HepG2 (cell line): ENCODE measurements around the gene KRTAP10-10. TPM values are rescaled to one million over a fixed set of nuclear protein-coding genes. Genes with fewer than 3 reads are reported as not detected.
A peak's percentile ranks its signal among the peaks of the same experiment; 100 is the strongest.

Experiments
- ATAC-seq: fragments of 200-7000 bp; cut with Tn5 transposase; 3 replicates; pipeline ENCODE4 v1.9.1; 2020; ENCODE audit warnings: mild to moderate bottlenecking, moderate library complexity
- BruUV-seq: library from RNA; stranded (reverse); fragments of 400-500 nt; replicated peaks from 2 replicates; lab custom pipeline; 2021; lab: Mats Ljungman, UMichigan
- CTCF ChIA-PET: fragments of 300-600 bp; formaldehyde crosslinking; extraction: SDS; loops from one replicate; lab custom pipeline; 2021; ENCODE audit warnings: low total read pairs, inconsistent platforms, low intra/inter-chr PET ratio; lab: Yijun Ruan, JAX
- POLR2A ChIA-PET: fragments of 350-600 bp; sonication (Branson Sonifier 250); formaldehyde crosslinking; loops from one replicate; lab custom pipeline; 2020; ENCODE audit warnings: antibody characterized with exemption, inconsistent platforms; lab: Yijun Ruan, JAX
- DNase-seq: peaks from one replicate; pipeline ENCODE4 v3.0.0-alpha.2; 2015; ENCODE audit warnings: low spot score
- FAIRE-seq: peaks from 3 replicates; lab custom pipeline; 2011; peaks lifted over from hg19 to GRCh38; lab: Jason Lieb, UNC
- H2AFZ ChIP-seq: one replicate; pipeline ENCODE4 v1.6.1; 2011; ENCODE audit warnings: low read length, inconsistent platforms
- H3K27ac ChIP-seq: fragments of 300-600 bp; 3 replicates; pipeline ENCODE4 v1.8.0; 2011; ENCODE audit warnings: mixed run types, mild to moderate bottlenecking, mixed read lengths, low read length, inconsistent platforms; ENCODE audit not compliant: insufficient read depth; ENCODE audit errors: extremely low read length
- H3K27me3 ChIP-seq, 2 experiments: fragments of 200-600 bp in 1 of 2; 2 replicates in 1 of 2; 3 replicates in 1 of 2; pipeline versions ENCODE4 v1.6.0 to v1.8.0; 2011; ENCODE audit warnings: low read length in 2 of 2, mild to moderate bottlenecking in 2 of 2, moderate library complexity in 2 of 2, inconsistent platforms in 1 of 2; ENCODE audit not compliant: insufficient read depth in 2 of 2, control insufficient read depth in 1 of 2
- H3K36me3 ChIP-seq, 2 experiments: fragments of 200-600 bp in 1 of 2; replicated peaks in 1 of 2; 2 replicates in 1 of 2; 3 replicates in 1 of 2; pipeline versions ENCODE4 v1.5.1 to v1.8.0; 2011; ENCODE audit warnings: low read length in 2 of 2, inconsistent platforms in 1 of 2; ENCODE audit not compliant: insufficient read depth in 2 of 2, control insufficient read depth in 1 of 2
- H3K4me1 ChIP-seq: 2 replicates; pipeline ENCODE4 v1.5.1; 2012; ENCODE audit warnings: low read length, inconsistent platforms; ENCODE audit not compliant: insufficient read depth
- H3K4me2 ChIP-seq: 2 replicates; pipeline ENCODE4 v1.6.0; 2011; ENCODE audit warnings: low read depth, low read length, inconsistent platforms
- H3K4me3 ChIP-seq, 3 experiments: fragments of 200-600 bp in 1 of 3; sonication (generic), shearing (Covaris generic) in 1 of 3; replicated peaks in 1 of 3; 2 replicates each; pipeline ENCODE4 v1.5.1; 2011 to 2016; ENCODE audit warnings: low read length in 3 of 3, inconsistent platforms in 2 of 3, low read depth in 2 of 3, mild to moderate bottlenecking in 2 of 3, control low read depth in 1 of 3, mixed read lengths in 1 of 3; ENCODE audit not compliant: insufficient read depth in 1 of 3
- H3K79me2 ChIP-seq: one replicate; pipeline ENCODE4 v1.6.1; 2011; ENCODE audit warnings: low read length, inconsistent platforms; ENCODE audit not compliant: insufficient read depth
- H3K9ac ChIP-seq: 2 replicates; pipeline ENCODE4 v1.6.0; 2011; ENCODE audit warnings: mild to moderate bottlenecking, low read depth, low read length, inconsistent platforms; ENCODE audit not compliant: insufficient read depth
- H3K9me3 ChIP-seq: 2 replicates; pipeline ENCODE4 v1.5.1; 2012; ENCODE audit warnings: mild to moderate bottlenecking, low read length
- H4K20me1 ChIP-seq: 2 replicates; pipeline ENCODE4 v1.6.0; 2011; ENCODE audit warnings: inconsistent platforms, mild to moderate bottlenecking, low read length, moderate library complexity; ENCODE audit not compliant: insufficient read depth
- CC2D1A ChIP-seq: sonication (generic); formaldehyde crosslinking; IDR thresholded peaks from 2 replicates; pipeline ENCODE4 v1.8.1; 2023; ENCODE audit warnings: mild to moderate bottlenecking, missing genetic modification reagents
- DPF2 ChIP-seq: sonication (generic); formaldehyde crosslinking; IDR thresholded peaks from 2 replicates; pipeline ENCODE4 v1.4.0; 2020; ENCODE audit warnings: mild to moderate bottlenecking, low read depth, missing genetic modification reagents, borderline replicate concordance
- FOXP1 ChIP-seq, 2 experiments: fragments of 450-650 bp in 1 of 2; IDR thresholded peaks; 2 replicates each; pipeline ENCODE4 v1.6.1; 2017 to 2018; ENCODE audit warnings: antibody characterized with exemption in 1 of 2
- GABPA ChIP-seq, 2 experiments: IDR thresholded peaks; 2 replicates each; pipeline ENCODE4 v1.6.1; 2011 to 2016; ENCODE audit warnings: low read depth in 2 of 2, low read length in 1 of 2, missing biosample characterization in 1 of 2, missing genetic modification characterization in 1 of 2
- GPBP1L1 ChIP-seq: sonication (generic); formaldehyde crosslinking; IDR thresholded peaks from 2 replicates; pipeline ENCODE4 v1.5.0; 2020; ENCODE audit warnings: mild to moderate bottlenecking, missing genetic modification reagents
- HMGA1 ChIP-seq: sonication (generic); formaldehyde crosslinking; conservative IDR thresholded peaks from 2 replicates; pipeline ENCODE4 v1.4.0; 2020; ENCODE audit warnings: missing genetic modification reagents
- NR0B2 ChIP-seq: sonication (generic); formaldehyde crosslinking; IDR thresholded peaks from 2 replicates; pipeline ENCODE4 v1.4.0; 2020; ENCODE audit warnings: mild to moderate bottlenecking, missing genetic modification reagents
- NR2F6 ChIP-seq, 2 experiments: IDR thresholded peaks; 2 replicates each; pipeline ENCODE4 v1.6.1; 2016; ENCODE audit warnings: antibody characterized with exemption in 1 of 2, mild to moderate bottlenecking in 1 of 2
- RFXAP ChIP-seq: sonication (generic); formaldehyde crosslinking; IDR thresholded peaks from 2 replicates; pipeline ENCODE4 v1.4.0; 2020; ENCODE audit warnings: missing genetic modification reagents, borderline replicate concordance
- SALL1 ChIP-seq: sonication (generic); formaldehyde crosslinking; IDR thresholded peaks from 2 replicates; pipeline ENCODE4 v1.8.0; 2022; ENCODE audit warnings: mild to moderate bottlenecking, missing genetic modification reagents
- TBX3 ChIP-seq: fragments of 450-650 bp; IDR thresholded peaks from 2 replicates; pipeline ENCODE4 v1.6.1; 2017; ENCODE audit warnings: antibody characterized with exemption, mild to moderate bottlenecking, inconsistent platforms, borderline replicate concordance
- XBP1 ChIP-seq: sonication (generic); formaldehyde crosslinking; IDR thresholded peaks from 2 replicates; pipeline ENCODE4 v1.5.0; 2020; ENCODE audit warnings: missing genetic modification reagents
- ZBTB42 ChIP-seq: sonication (generic); formaldehyde crosslinking; IDR thresholded peaks from 2 replicates; pipeline ENCODE4 v1.5.0; 2020; ENCODE audit warnings: mild to moderate bottlenecking, missing genetic modification reagents
- ZNF253 ChIP-seq: sonication (generic); formaldehyde crosslinking; IDR thresholded peaks from 2 replicates; pipeline ENCODE4 v1.8.0; 2022; ENCODE audit warnings: mild to moderate bottlenecking, missing genetic modification reagents, borderline replicate concordance
- ZNF546 ChIP-seq: sonication (generic); formaldehyde crosslinking; conservative IDR thresholded peaks from 2 replicates; pipeline ENCODE4 v1.8.1; 2023; ENCODE audit warnings: mild to moderate bottlenecking, missing genetic modification reagents
- ZNF549 ChIP-seq: sonication (generic); formaldehyde crosslinking; IDR thresholded peaks from 2 replicates; pipeline ENCODE4 v1.5.0; 2020; ENCODE audit warnings: missing genetic modification reagents
- ZNF569 ChIP-seq: sonication (generic); formaldehyde crosslinking; IDR thresholded peaks from 2 replicates; pipeline ENCODE4 v1.5.0; 2020; ENCODE audit warnings: mild to moderate bottlenecking, missing genetic modification reagents, moderate library complexity, borderline replicate concordance
- ZNF710 ChIP-seq: sonication (generic); formaldehyde crosslinking; IDR thresholded peaks from 2 replicates; pipeline ENCODE4 v1.5.0; 2020; ENCODE audit warnings: mild to moderate bottlenecking, missing genetic modification reagents, borderline replicate concordance
- ZNF781 ChIP-seq: sonication (generic); formaldehyde crosslinking; IDR thresholded peaks from 2 replicates; pipeline ENCODE4 v1.5.1; 2020; ENCODE audit warnings: borderline replicate concordance, mild to moderate bottlenecking, missing genetic modification reagents; ENCODE audit errors: not compliant biosample characterization
- WGBS: methylation state at CpG from one replicate; pipeline ENCODE4 v1.1.6; 2017; ENCODE audit warnings: low lambda C conversion rate; 5-methylcytosine and 5-hydroxymethylcytosine counted together
- in situ Hi-C: cut with HindIII; loops from 2 replicates; pipeline ENCODE4 v1.10.0; 2017; ENCODE audit warnings: low pct_unique_long_range_greater_than_20kb; ENCODE audit not compliant: extremely low pct_ligation_motif_present
- intact Hi-C: fragments of 100-400 bp; cut with micrococcal nuclease; formaldehyde crosslinking; loops from one replicate; pipeline ENCODE4 v1.10.0; 2022; ENCODE audit not compliant: unreplicated experiment
- polyA plus RNA-seq, 8 experiments: library from polyadenylated mRNA; depleted of rRNA in 3 of 8; stranded (reverse) in 7 of 8; unstranded in 1 of 8; fragments of >200 nt; fragmentation: Illumina TruSeq in 4 of 8; extraction: Trizol in 4 of 8; gene quantifications; 2 replicates each; pipeline versions ENCODE4 v1.2.1 to v1.2.3, GENCODE V29; 2011 to 2016; ENCODE audit warnings: low read depth in 4 of 8, missing spikeins in 1 of 8, mixed read lengths in 1 of 8; ENCODE audit not compliant: insufficient read depth in 1 of 8
- total RNA-seq, 5 experiments: library from RNA; depleted of rRNA; stranded (reverse); fragments of >200 nt; fragmentation: Illumina TruSeq; extraction: Trizol; gene quantifications; 2 replicates each; pipeline ENCODE4 v1.2.3, GENCODE V29; 2016; ENCODE audit warnings: low read depth in 1 of 5

Gene KRTAP10-10
- total and polyA plus RNA-seq, 2 of the 13 experiments (the other 11 are each of a cell fraction or from before 2014, with no cell fraction given), result not detected

GRCh38 chr21:44653123-44653522, 16.0 kb downstream of the KRTAP10-10 start (continued):
- TF ChIP-seq FOXP1 (IDR thresholded peaks at IDR 0.05) (no peak), FOXP1 (CRISPR knock-in tag; IDR thresholded peaks at IDR 0.05) (no peak), ZNF549 (no peak), ZNF253 (CRISPR knock-in tag) (no peak), RFXAP (CRISPR knock-in tag) (no peak), SALL1 (peak; percentile 57; the same call in 1 of the 2 replicates), XBP1 (no peak), ZNF781 (CRISPR knock-in tag) (no peak)
- TF ChIP-seq, all 625 proteins: peak for 16

DNA sequence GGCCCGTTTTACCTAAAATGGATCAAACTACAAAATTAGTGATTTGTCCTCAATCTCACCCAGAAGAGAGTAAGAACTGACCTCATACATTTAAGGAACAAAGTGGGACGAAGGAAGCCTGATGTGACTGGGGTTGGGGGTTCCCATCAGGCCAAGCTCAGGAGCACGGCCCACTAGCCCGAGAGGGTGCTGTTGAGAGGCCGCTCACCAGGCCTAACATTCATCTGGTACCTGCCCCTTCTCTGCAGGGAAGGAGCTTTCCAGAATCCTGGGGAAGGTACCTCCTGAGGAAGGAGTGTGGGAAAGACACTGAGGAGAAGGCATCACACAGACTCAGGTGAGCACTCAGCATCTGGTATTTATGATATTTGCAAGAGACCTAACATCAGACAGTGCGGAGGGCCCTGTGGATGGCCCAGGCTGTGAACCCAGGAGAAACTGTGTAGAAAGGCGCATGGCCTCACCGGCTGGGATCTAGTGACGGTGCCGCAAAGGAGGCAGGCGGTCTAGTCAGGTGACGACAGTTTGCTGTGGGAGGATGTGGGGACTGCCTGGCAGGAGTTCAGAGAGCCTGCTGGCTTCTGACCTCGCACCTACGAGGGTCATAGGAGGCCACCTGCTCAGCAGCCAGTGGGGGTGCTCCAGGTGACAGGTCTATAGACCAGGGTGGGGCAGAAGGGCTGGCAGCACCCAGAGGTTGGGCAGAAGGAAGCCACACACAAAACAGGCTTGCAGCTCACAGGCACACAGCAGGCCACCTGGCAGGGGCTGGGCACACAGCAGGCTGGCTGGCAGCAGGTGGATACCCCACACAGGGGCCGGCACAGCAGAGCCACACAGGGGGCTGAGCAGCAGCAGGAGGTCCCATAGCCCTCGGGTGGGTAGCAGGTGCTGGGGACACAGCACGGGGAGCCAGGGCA, 16.8 kb downstream of the KRTAP10-10 start:
- Histone ChIP-seq H3K4me2 (no peak overlapping the region), H3K36me3 (no peaks in the 10 kb centered on the region), H3K27me3 (peaks cover 3 to 23% of the 10 kb centered on the region in 2 experiments; a peak in 3 of 5 replicates), H3K9me3 (peaks cover 4% of the 10 kb centered on the region; the same call in 1 of the 2 replicates), H3K79me2 (no peaks in the 10 kb centered on the region), H2AFZ (no peak overlapping the region), H3K9ac (no peak overlapping the region), H3K4me1 (peaks cover 6% of the 10 kb centered on the region; the same call in 1 of the 2 replicates), H3K4me3 (no peak overlapping the region), H3K27ac (no peak overlapping the region), H4K20me1 (no peaks in the 10 kb centered on the region)
- ATAC-seq (no peak), DNase-seq (no peak), FAIRE-seq (no peak)
- POLR2A ChIA-PET, result no interaction called here
- intact Hi-C loops, result no loop called here
- 52% methylated on average over 14 of the region's 17 CpGs for WGBS
- in situ Hi-C loops, result no loop called here
- BruUV-seq, result no TSS peak
- CTCF ChIA-PET, result no interaction called here
- TF ChIP-seq NR0B2, result no peak
- no peak for TF ChIP-seq ZBTB42
- TF ChIP-seq ZNF546 (CRISPR knock-in tag), result no peak
- TF ChIP-seq NR2F6 (IDR thresholded peaks at IDR 0.05), result no peak
- TF ChIP-seq NR2F6 (CRISPR knock-in tag; IDR thresholded peaks at IDR 0.05), result no peak
- TF ChIP-seq ZNF710 (CRISPR knock-in tag), result no peak
- no peak for TF ChIP-seq HMGA1 (CRISPR knock-in tag)
- TF ChIP-seq ZNF569 (CRISPR knock-in tag), result no peak
- TF ChIP-seq TBX3, result no peak
- no peak for TF ChIP-seq GABPA (IDR thresholded peaks at IDR 0.05; ENCODE audit: low read depth, low read length)
- TF ChIP-seq GABPA (CRISPR knock-in tag; IDR thresholded peaks at IDR 0.05; ENCODE audit: low read depth), result no peak
- TF ChIP-seq CC2D1A (CRISPR knock-in tag), result no peak
- TF ChIP-seq GPBP1L1 (CRISPR knock-in tag), result no peak
- TF ChIP-seq DPF2, result no peak
